ENCODE results near the gene GBE1.

DNA sequence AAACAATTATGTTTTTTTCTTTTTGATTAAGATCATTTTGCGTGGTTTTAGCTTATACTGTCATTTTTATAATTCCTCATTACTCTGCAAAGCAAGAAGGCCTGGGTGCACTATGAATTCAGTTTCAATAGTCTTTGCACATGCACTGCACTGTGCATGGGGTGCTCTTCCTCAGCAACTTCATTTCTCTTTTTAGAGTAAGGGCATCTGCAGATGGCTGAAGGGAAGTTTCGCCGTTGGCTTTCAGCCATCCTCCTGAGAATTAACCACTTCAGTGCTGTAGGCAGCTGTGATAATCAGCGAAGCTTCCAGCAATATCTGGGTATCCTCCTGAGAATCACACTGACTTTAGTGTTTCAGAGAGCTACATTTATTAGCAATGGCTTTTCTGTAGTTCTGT, 284.8 kb downstream of the GBE1 start:
- TF ChIP-seq, protein P1, sequence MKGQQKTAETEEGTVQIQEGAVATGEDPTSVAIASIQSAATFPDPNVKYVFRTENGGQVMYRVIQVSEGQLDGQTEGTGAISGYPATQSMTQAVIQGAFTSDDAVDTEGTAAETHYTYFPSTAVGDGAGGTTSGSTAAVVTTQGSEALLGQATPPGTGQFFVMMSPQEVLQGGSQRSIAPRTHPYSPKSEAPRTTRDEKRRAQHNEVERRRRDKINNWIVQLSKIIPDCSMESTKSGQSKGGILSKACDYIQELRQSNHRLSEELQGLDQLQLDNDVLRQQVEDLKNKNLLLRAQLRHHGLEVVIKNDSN (IDR thresholded peaks at IDR 0.05), result no peak
- no peak for TF ChIP-seq CREB1 (IDR thresholded peaks at IDR 0.05; ENCODE audit: low read depth)
- no peak for TF ChIP-seq TEAD4 (IDR thresholded peaks at IDR 0.05)
- no peak for TF ChIP-seq EGR1 (IDR thresholded peaks at IDR 0.05)
- no peak for TF ChIP-seq TAF1 (IDR thresholded peaks at IDR 0.05; ENCODE audit: low read depth)
- TF ChIP-seq, protein P2, sequence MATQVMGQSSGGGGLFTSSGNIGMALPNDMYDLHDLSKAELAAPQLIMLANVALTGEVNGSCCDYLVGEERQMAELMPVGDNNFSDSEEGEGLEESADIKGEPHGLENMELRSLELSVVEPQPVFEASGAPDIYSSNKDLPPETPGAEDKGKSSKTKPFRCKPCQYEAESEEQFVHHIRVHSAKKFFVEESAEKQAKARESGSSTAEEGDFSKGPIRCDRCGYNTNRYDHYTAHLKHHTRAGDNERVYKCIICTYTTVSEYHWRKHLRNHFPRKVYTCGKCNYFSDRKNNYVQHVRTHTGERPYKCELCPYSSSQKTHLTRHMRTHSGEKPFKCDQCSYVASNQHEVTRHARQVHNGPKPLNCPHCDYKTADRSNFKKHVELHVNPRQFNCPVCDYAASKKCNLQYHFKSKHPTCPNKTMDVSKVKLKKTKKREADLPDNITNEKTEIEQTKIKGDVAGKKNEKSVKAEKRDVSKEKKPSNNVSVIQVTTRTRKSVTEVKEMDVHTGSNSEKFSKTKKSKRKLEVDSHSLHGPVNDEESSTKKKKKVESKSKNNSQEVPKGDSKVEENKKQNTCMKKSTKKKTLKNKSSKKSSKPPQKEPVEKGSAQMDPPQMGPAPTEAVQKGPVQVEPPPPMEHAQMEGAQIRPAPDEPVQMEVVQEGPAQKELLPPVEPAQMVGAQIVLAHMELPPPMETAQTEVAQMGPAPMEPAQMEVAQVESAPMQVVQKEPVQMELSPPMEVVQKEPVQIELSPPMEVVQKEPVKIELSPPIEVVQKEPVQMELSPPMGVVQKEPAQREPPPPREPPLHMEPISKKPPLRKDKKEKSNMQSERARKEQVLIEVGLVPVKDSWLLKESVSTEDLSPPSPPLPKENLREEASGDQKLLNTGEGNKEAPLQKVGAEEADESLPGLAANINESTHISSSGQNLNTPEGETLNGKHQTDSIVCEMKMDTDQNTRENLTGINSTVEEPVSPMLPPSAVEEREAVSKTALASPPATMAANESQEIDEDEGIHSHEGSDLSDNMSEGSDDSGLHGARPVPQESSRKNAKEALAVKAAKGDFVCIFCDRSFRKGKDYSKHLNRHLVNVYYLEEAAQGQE (IDR thresholded peaks at IDR 0.05; ENCODE audit: low read depth), result no peak
- TF ChIP-seq CEBPB (IDR thresholded peaks at IDR 0.05), result no peak
- TF ChIP-seq, protein P3, sequence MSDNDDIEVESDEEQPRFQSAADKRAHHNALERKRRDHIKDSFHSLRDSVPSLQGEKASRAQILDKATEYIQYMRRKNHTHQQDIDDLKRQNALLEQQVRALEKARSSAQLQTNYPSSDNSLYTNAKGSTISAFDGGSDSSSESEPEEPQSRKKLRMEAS (IDR thresholded peaks at IDR 0.05), result no peak

Measured in Ishikawa (cell line).